Esophagus muscularis mucosa (tissue), 3 donors: ENCODE measurements around the gene LEUTX.

Source experiments
- CTCF ChIP-seq, 3 experiments: fragments of 200-600 bp in 2 of 3; fragments of 450-650 bp in 1 of 3; sonication (generic) in 2 of 3; IDR thresholded peaks; one replicate each; pipeline ENCODE4 v1.5.1; 2017 to 2019; ENCODE audit warnings: antibody characterized with exemption in 3 of 3, mild to moderate bottlenecking in 2 of 3, moderate library complexity in 1 of 3
- POLR2A ChIP-seq: fragments of 450-650 bp; IDR thresholded peaks from one replicate; pipeline ENCODE4 v1.6.1; 2017; ENCODE audit warnings: antibody characterized with exemption, moderate library complexity, mild to moderate bottlenecking, low read depth

- no peak for TF ChIP-seq CTCF (IDR thresholded peaks at IDR 0.05)
- TF ChIP-seq POLR2A = no peak
These were observed 44.8 kb upstream of the LEUTX start for GRCh38 chr19:39733841-39734240.
